Endothelial cell of umbilical vein (primary cell): Measurements from ENCODE around the gene MICAL3. TPM values are rescaled to one million over a fixed set of nuclear protein-coding genes. Genes with fewer than 3 reads are reported as not detected.

ENCODE experiments used
- BruUV-seq: library from RNA; stranded (reverse); fragments of 400-500 nt; replicated peaks from 2 replicates; lab custom pipeline; 2021; lab: Mats Ljungman, UMichigan
- CTCF ChIA-PET: fragments of 300-600, 350-600 bp; sonication (Branson Sonifier 250); formaldehyde crosslinking; loops from one replicate; lab custom pipeline; 2021; ENCODE audit warnings: antibody characterized with exemption, inconsistent platforms; lab: Charles Lee
- POLR2A ChIA-PET: fragments of 300-600, 350-600 bp; sonication (Branson Sonifier 250); formaldehyde crosslinking; loops from one replicate; lab custom pipeline; 2021; ENCODE audit warnings: antibody characterized with exemption, inconsistent platforms; lab: Charles Lee
- DNase-seq: peaks from one replicate; pipeline ENCODE4 v3.0.0-alpha.2; 2011; ENCODE audit warnings: low read depth, low spot score
- FAIRE-seq: peaks from 2 replicates; lab custom pipeline; 2011; peaks lifted over from hg19 to GRCh38; lab: Jason Lieb, UNC
- H2AFZ ChIP-seq: 2 replicates; pipeline ENCODE4 v1.6.0; 2012; ENCODE audit warnings: low read depth, low read length, control low read depth, inconsistent platforms
- H3K27ac ChIP-seq: 2 replicates; pipeline ENCODE4 v1.5.1; 2011; ENCODE audit warnings: low read depth, mild to moderate bottlenecking, control low read depth, low read length, moderate library complexity; ENCODE audit not compliant: insufficient read depth
- H3K27me3 ChIP-seq, 2 experiments: 2 replicates each; pipeline versions ENCODE4 v1.6.0 to v1.6.1; 2011; ENCODE audit warnings: low read length in 2 of 2, mixed read lengths in 1 of 2; ENCODE audit not compliant: control insufficient read depth in 2 of 2, insufficient read depth in 2 of 2
- H3K36me3 ChIP-seq, 2 experiments: 2 replicates in 1 of 2; 3 replicates in 1 of 2; pipeline ENCODE4 v1.5.1; 2011; ENCODE audit warnings: low read length in 2 of 2, mild to moderate bottlenecking in 1 of 2, moderate library complexity in 1 of 2; ENCODE audit not compliant: control insufficient read depth in 2 of 2, insufficient read depth in 2 of 2; ENCODE audit errors: extremely low read depth in 1 of 2
- H3K4me1 ChIP-seq: 3 replicates; pipeline ENCODE4 v1.5.1; 2011; ENCODE audit warnings: mild to moderate bottlenecking, low read length; ENCODE audit not compliant: control insufficient read depth, insufficient read depth; ENCODE audit errors: extremely low read depth
- H3K4me2 ChIP-seq: 2 replicates; pipeline ENCODE4 v1.6.1; 2011; ENCODE audit warnings: low read length, control low read depth, mixed read lengths; ENCODE audit not compliant: insufficient read depth
- H3K4me3 ChIP-seq, 3 experiments: fragments of 200-600 bp in 1 of 3; sonication (generic), shearing (Covaris generic) in 1 of 3; replicated peaks in 1 of 3; 2 replicates each; pipeline ENCODE4 v1.5.1; 2011 to 2016; ENCODE audit warnings: control low read depth in 3 of 3, low read length in 3 of 3, mild to moderate bottlenecking in 2 of 3, inconsistent platforms in 1 of 3, low read depth in 1 of 3, moderate library complexity in 1 of 3; ENCODE audit not compliant: insufficient read depth in 1 of 3
- H3K79me2 ChIP-seq: 2 replicates; pipeline ENCODE4 v1.6.0; 2012; ENCODE audit warnings: low read length, inconsistent platforms; ENCODE audit not compliant: control insufficient read depth, insufficient read depth
- H3K9ac ChIP-seq: replicated peaks from 2 replicates; pipeline ENCODE3; 2011; ENCODE audit warnings: low read length, control low read depth; ENCODE audit not compliant: insufficient read depth; ENCODE audit errors: extremely low read depth
- H3K9me1 ChIP-seq: replicated peaks from 3 replicates; pipeline ENCODE4 v1.6.0; 2011; ENCODE audit warnings: mild to moderate bottlenecking, low read length; ENCODE audit not compliant: control insufficient read depth, insufficient read depth; ENCODE audit errors: extremely low read depth
- H3K9me3 ChIP-seq: replicated peaks from 2 replicates; pipeline ENCODE4 v1.5.1; 2012; ENCODE audit warnings: low read length, inconsistent platforms; ENCODE audit not compliant: control insufficient read depth, insufficient read depth
- H4K20me1 ChIP-seq: replicated peaks from 2 replicates; pipeline ENCODE3; 2011; ENCODE audit warnings: mild to moderate bottlenecking, low read length; ENCODE audit not compliant: control insufficient read depth, insufficient read depth; ENCODE audit errors: extremely low read depth
- CTCF ChIP-seq, 2 donors: IDR thresholded peaks; 1 replicate in 1 of 2; 2 replicates in 1 of 2; pipeline ENCODE4 v1.5.1; 2011; ENCODE audit warnings: low read length in 2 of 2, mild to moderate bottlenecking in 2 of 2, moderate library complexity in 2 of 2, control low read depth in 1 of 2, inconsistent platforms in 1 of 2, low read depth in 1 of 2; ENCODE audit not compliant: insufficient read depth in 1 of 2; ENCODE audit errors: extremely low read depth in 1 of 2
- EZH2 ChIP-seq: IDR thresholded peaks from 2 replicates; pipeline ENCODE4 v1.6.1; 2012; ENCODE audit warnings: borderline replicate concordance, low read depth, mild to moderate bottlenecking, moderate library complexity, low read length, inconsistent platforms; ENCODE audit not compliant: severe bottlenecking
- FOS ChIP-seq: IDR thresholded peaks from 2 replicates; pipeline ENCODE4 v1.6.1; 2011; ENCODE audit warnings: mild to moderate bottlenecking, low read length, moderate library complexity, borderline replicate concordance; ENCODE audit not compliant: insufficient read depth
- GATA2 ChIP-seq: IDR thresholded peaks from 2 replicates; pipeline ENCODE4 v1.7.0; 2011; ENCODE audit warnings: low read depth, mild to moderate bottlenecking, moderate library complexity, mixed read lengths, low read length; ENCODE audit not compliant: insufficient read length, insufficient read depth
- JUN ChIP-seq: IDR thresholded peaks from 2 replicates; pipeline ENCODE4 v1.6.1; 2011; ENCODE audit warnings: borderline replicate concordance, low read depth; ENCODE audit not compliant: insufficient read length, insufficient read depth
- MYC ChIP-seq: IDR thresholded peaks from one replicate; pipeline ENCODE4 v1.6.1; 2011; ENCODE audit warnings: mild to moderate bottlenecking, low read depth, low read length
- POLR2A ChIP-seq: IDR thresholded peaks from 2 replicates; pipeline ENCODE4 v1.6.1; 2012; ENCODE audit warnings: low read depth, mild to moderate bottlenecking, control low read depth, low read length
- POLR2AphosphoS5 ChIP-seq: IDR thresholded peaks from 2 replicates; pipeline ENCODE4 v1.6.1; 2012; ENCODE audit warnings: low read depth, mild to moderate bottlenecking, control low read depth, low read length, moderate library complexity; ENCODE audit not compliant: insufficient read depth
- dilution Hi-C: fragments of 300-500 bp; cut with MboI; formaldehyde crosslinking; loops from one replicate; pipeline ENCODE4 v1.15.0; 2019; ENCODE audit warnings: low sequenced_read_pairs; ENCODE audit not compliant: extremely low pct_ligation_motif_present
- intact Hi-C: fragments of 100-400 bp; cut with micrococcal nuclease; formaldehyde crosslinking; loops from one replicate; pipeline ENCODE4 v1.10.0; 2022
- polyA plus RNA-seq, 4 experiments: library from polyadenylated mRNA; depleted of rRNA in 3 of 4; stranded (reverse) in 3 of 4; unstranded in 1 of 4; fragments of >200 nt; gene quantifications; 2 replicates each; pipeline versions ENCODE4 v1.2.1 to v1.2.3, GENCODE V29; 2011 to 2012; ENCODE audit warnings: missing spikeins in 1 of 4
- total RNA-seq: library from RNA; stranded (reverse); gene quantifications from 2 replicates; pipeline ENCODE4 v1.2.3, GENCODE V29; 2021
- TF ChIP-seq, protein P1 (sequence below): IDR thresholded peaks from 2 replicates; pipeline ENCODE4 v1.6.1; 2011; ENCODE audit not compliant: insufficient read depth, insufficient read length

The MICAL3 gene
- total and polyA plus RNA-seq, 2 donors (not counting 3 experiments of a cell fraction or from before 2014, with no cell fraction given): 14.5 to 63.7 TPM

GRCh38 chr22:17769716-17770082 is 254.7 kb downstream of the MICAL3 start:
- H3K36me3 ChIP-seq: no peaks in the 10 kb centered on the region
- H2AFZ ChIP-seq: no peak overlapping the region
- no peaks in the 10 kb centered on the region for H4K20me1 ChIP-seq
- FAIRE-seq: no peak
- H3K27ac ChIP-seq: no peak overlapping the region
- H3K27me3 ChIP-seq: no peaks in the 10 kb centered on the region
- ChIA-PET CTCF (interaction anchor here (1.4 to 1.5 kb wide), 3 partner anchors 12 to 306 kb away, joined by 3 to 6 read pairs (median 4); no protein-coding TSS in a partner anchor), POLR2A (no interaction called here)
- no peak overlapping the region for H3K9ac ChIP-seq
- H3K4me3 ChIP-seq: no peak overlapping the region
- no TSS peak for BruUV-seq
- TF ChIP-seq, protein P1, sequence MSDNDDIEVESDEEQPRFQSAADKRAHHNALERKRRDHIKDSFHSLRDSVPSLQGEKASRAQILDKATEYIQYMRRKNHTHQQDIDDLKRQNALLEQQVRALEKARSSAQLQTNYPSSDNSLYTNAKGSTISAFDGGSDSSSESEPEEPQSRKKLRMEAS: no peak
- TF ChIP-seq JUN (no peak), POLR2A (no peak), POLR2AphosphoS5 (no peak), EZH2 (no peak), FOS (no peak), GATA2 (no peak), CTCF (IDR thresholded peaks at IDR 0.05; ENCODE audit: extremely low read depth in 1 of 2, insufficient read depth in 1 of 2, low read depth in 1 of 2, low read length in 2 of 2) (no peak), MYC (no peak)
- intact Hi-C loops: loop anchor here (10.0 kb wide), 1 partner anchor 135 kb away; the partner anchor contains the start of gene BCL2L13
- no peaks in the 10 kb centered on the region for H3K9me1 ChIP-seq
- H3K9me3 ChIP-seq: no peaks in the 10 kb centered on the region
- dilution Hi-C loops: no loop called here
- peaks cover 50% of the 10 kb centered on the region for H3K79me2 ChIP-seq
- peaks cover 8% of the 10 kb centered on the region for H3K4me1 ChIP-seq
- no peak overlapping the region for H3K4me2 ChIP-seq
- no peak for DNase-seq
